NCI-H510A treated with DMSO at 0.1 percent for 48 hours (cell line): ENCODE results near the gene QARS1.

Experiments
- DNase-seq: peaks from one replicate; lab custom pipeline; 2025; lab: John Stamatoyannopoulos, UW

Gene QARS1

GRCh38 chr3:49053543-49053942 lies 51.0 kb downstream of the QARS1 start:
- DNase-seq, result no peak
